Measurements from ENCODE around the gene TNS2. TPM values are rescaled to one million over a fixed set of nuclear protein-coding genes. Genes with fewer than 3 reads are reported as not detected.

TNS2 gene
- total and polyA plus RNA-seq, 2 of the 13 experiments (the other 11 are each of a cell fraction or from before 2014, with no cell fraction given): 8.9 to 20.4 TPM

DNA sequence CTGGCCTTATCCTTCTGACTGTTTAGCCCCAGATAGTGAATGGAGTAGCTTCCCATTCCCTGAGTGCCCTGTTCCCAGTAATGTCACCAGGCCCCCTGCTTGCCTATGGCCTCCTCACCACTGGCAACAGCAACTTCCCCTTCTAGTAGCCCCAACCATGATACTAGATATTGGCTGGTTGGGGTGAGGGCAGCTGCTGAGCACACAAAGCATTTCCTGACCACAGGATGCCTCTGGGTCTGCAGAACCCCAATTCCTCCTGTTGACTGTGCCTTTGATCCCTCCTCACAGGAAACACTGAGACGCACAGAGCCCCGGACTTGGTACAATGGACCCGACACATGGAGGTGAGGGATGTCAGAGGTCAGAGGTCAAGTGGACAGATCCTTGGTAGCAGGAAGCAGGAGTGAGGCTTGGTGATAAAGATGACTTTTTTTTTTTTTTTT is 54.0 kb downstream of the TNS2 start (continued):
- TF ChIP-seq, protein P1, sequence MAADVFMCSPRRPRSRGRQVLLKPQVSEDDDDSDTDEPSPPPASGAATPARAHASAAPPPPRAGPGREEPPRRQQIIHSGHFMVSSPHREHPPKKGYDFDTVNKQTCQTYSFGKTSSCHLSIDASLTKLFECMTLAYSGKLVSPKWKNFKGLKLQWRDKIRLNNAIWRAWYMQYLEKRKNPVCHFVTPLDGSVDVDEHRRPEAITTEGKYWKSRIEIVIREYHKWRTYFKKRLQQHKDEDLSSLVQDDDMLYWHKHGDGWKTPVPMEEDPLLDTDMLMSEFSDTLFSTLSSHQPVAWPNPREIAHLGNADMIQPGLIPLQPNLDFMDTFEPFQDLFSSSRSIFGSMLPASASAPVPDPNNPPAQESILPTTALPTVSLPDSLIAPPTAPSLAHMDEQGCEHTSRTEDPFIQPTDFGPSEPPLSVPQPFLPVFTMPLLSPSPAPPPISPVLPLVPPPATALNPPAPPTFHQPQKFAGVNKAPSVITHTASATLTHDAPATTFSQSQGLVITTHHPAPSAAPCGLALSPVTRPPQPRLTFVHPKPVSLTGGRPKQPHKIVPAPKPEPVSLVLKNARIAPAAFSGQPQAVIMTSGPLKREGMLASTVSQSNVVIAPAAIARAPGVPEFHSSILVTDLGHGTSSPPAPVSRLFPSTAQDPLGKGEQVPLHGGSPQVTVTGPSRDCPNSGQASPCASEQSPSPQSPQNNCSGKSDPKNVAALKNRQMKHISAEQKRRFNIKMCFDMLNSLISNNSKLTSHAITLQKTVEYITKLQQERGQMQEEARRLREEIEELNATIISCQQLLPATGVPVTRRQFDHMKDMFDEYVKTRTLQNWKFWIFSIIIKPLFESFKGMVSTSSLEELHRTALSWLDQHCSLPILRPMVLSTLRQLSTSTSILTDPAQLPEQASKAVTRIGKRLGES (CRISPR knock-in tag; IDR thresholded peaks at IDR 0.05; ENCODE audit: borderline replicate concordance): no peak
- TF ChIP-seq HMGA1 (CRISPR knock-in tag; conservative IDR thresholded peaks at IDR 0.05) (no peak), ZNF792 (CRISPR knock-in tag; IDR thresholded peaks at IDR 0.05) (no peak), ZC3H4 (CRISPR knock-in tag; IDR thresholded peaks at IDR 0.05; ENCODE audit: borderline replicate concordance) (no peak), IRF2 (CRISPR knock-in tag; IDR thresholded peaks at IDR 0.05) (no peak; the same call in 1 of the 2 replicates), ZNF607 (CRISPR knock-in tag; IDR thresholded peaks at IDR 0.05; ENCODE audit: borderline replicate concordance) (no peak), ADNP (CRISPR knock-in tag; IDR thresholded peaks at IDR 0.05) (no peak), ATF7 (IDR thresholded peaks at IDR 0.05) (no peak), ATF7 (CRISPR knock-in tag; IDR thresholded peaks at IDR 0.05) (0 out of 2 replicates have a peak, but pooled peaks have one; percentile 26), ZNF343 (CRISPR knock-in tag; IDR thresholded peaks at IDR 0.05) (no peak), UBTF (CRISPR knock-in tag; IDR thresholded peaks at IDR 0.05) (no peak), SMC3 (IDR thresholded peaks at IDR 0.05; ENCODE audit: low read length) (no peak), ZSCAN9 (CRISPR knock-in tag; IDR thresholded peaks at IDR 0.05; ENCODE audit: borderline replicate concordance) (no peak), PBX3 (CRISPR knock-in tag; IDR thresholded peaks at IDR 0.05; ENCODE audit: borderline replicate concordance) (no peak), MTA1 (CRISPR knock-in tag; IDR thresholded peaks at IDR 0.05; ENCODE audit: borderline replicate concordance) (no peak), IKZF1 (IDR thresholded peaks at IDR 0.05) (no peak), FOXP4 (CRISPR knock-in tag; IDR thresholded peaks at IDR 0.05) (peak; percentile 91), ZNF33B (CRISPR knock-in tag; IDR thresholded peaks at IDR 0.05) (no peak), ZNF766 (CRISPR knock-in tag; IDR thresholded peaks at IDR 0.05; ENCODE audit: borderline replicate concordance) (no peak), NBN (conservative IDR thresholded peaks at IDR 0.05) (no peak), PCBP2 (optimal IDR thresholded peaks at IDR 0.05; ENCODE audit: low read depth, low read length, poor library complexity, severe bottlenecking) (no peak), CHCHD3 (CRISPR knock-in tag; IDR thresholded peaks at IDR 0.05) (no peak)
- TF ChIP-seq, protein P2, sequence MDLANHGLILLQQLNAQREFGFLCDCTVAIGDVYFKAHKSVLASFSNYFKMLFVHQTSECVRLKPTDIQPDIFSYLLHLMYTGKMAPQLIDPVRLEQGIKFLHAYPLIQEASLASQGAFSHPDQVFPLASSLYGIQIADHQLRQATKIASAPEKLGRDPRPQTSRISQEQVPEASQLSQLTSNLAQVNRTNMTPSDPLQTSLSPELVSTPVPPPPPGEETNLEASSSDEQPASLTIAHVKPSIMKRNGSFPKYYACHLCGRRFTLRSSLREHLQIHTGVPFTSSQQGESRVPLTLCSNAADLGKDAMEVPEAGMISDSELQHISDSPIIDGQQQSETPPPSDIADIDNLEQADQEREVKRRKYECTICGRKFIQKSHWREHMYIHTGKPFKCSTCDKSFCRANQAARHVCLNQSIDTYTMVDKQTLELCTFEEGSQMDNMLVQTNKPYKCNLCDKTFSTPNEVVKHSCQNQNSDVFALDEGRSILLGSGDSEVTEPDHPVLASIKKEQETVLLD (CRISPR knock-in tag; IDR thresholded peaks at IDR 0.05; ENCODE audit: low read depth): no peak

Measured in HepG2 (cell line).